ENCODE measurements around the gene TOMM34.

Gene TOMM34

DNA sequence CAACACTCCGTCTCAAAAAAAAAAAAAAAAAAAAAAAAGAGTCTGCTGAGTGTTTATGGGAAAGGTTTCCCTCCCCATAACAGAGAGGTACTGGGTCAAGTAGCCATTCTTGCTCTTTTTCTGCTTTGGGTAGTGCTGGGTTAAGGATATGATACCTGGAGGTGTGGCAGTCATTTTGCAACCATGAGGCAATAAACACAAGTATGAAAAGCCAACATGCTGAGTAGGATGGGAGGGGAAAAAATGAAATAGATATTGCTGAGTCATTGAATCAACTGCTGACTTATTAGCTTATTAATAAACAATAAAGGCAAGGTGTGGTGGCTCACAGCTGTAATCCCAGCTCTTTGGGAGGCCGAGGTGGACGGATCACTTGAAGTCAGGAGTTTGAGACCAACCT is 2.3 kb upstream of the TOMM34 start:
- TF ChIP-seq, protein P1, sequence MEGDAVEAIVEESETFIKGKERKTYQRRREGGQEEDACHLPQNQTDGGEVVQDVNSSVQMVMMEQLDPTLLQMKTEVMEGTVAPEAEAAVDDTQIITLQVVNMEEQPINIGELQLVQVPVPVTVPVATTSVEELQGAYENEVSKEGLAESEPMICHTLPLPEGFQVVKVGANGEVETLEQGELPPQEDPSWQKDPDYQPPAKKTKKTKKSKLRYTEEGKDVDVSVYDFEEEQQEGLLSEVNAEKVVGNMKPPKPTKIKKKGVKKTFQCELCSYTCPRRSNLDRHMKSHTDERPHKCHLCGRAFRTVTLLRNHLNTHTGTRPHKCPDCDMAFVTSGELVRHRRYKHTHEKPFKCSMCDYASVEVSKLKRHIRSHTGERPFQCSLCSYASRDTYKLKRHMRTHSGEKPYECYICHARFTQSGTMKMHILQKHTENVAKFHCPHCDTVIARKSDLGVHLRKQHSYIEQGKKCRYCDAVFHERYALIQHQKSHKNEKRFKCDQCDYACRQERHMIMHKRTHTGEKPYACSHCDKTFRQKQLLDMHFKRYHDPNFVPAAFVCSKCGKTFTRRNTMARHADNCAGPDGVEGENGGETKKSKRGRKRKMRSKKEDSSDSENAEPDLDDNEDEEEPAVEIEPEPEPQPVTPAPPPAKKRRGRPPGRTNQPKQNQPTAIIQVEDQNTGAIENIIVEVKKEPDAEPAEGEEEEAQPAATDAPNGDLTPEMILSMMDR (IDR thresholded peaks at IDR 0.05) = no peak
- Histone ChIP-seq H3K4me3 (no peak overlapping the region), H3K27ac (no peak overlapping the region)
- no peak for DNase-seq (ENCODE audit: low spot score)

DNA sequence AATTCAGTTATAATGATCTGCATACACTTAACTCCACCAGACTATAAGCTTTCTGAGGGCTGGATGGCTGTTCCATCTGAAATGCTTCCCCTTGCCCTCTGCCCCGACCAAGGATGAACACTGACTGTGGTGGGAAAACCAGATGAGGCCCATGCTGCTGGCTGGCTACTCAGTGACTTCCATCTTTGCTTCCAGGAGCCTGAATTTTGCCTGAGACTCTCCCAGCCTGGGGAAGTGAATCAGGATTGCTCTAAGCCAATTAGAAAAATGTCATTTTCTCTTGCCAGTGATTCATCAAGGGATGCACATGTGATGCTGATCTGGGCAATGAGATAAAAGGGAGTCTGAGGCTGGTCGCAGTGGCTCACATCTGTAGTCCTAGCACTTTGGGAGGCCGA is 1.7 kb upstream of the TOMM34 start:
- Histone ChIP-seq H3K4me3 (no peak overlapping the region), H3K27ac (no peak overlapping the region)
- DNase-seq (ENCODE audit: low spot score) = no peak
- TF ChIP-seq, protein P1 (IDR thresholded peaks at IDR 0.05) = no peak

DNA sequence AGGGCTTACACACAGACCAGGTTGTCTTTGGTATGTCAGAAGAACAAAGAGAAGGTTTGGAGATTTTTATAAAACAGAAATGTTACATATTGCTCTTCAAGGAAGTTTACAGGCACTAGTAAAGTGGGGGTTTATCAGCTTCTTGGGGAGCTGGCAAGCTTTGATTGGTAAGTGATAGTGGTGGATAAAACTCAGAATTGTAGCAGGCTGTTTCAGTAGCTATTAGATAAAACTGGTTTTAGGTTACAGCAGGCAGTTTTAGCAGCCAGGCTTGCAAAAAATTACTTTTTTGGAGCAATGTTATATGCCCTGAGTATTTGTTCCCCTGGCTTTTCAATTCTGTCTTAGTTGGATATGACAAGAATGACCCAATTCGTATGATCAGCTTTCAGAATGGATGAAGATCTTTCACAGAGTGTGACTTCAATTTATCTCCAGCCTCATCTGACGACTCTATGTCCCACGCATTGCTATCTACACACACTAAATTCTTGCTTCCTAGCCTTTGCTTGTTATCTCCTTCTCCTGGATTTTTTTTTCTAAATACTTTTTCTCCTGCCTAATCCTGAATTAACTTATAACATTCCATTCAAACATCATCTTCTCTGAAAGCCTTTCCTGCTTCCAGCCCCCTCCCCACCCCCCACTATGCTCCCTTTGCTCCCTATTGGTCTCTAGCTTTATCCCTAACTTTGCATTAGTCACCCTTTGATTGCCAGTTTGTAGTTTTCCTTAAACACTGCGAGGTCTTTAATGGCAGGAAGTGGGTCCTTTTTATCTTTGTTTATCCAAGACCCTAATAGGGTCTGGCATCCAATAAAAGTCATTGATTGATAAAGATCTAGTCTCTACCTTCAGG is 1.0 kb upstream of the TOMM34 start:
- TF ChIP-seq, protein P1 (IDR thresholded peaks at IDR 0.05) = no peak
- H3K27ac ChIP-seq = no peak overlapping the region
- H3K4me3 ChIP-seq = no peak overlapping the region
- DNase-seq (ENCODE audit: low spot score) = no peak

DNA sequence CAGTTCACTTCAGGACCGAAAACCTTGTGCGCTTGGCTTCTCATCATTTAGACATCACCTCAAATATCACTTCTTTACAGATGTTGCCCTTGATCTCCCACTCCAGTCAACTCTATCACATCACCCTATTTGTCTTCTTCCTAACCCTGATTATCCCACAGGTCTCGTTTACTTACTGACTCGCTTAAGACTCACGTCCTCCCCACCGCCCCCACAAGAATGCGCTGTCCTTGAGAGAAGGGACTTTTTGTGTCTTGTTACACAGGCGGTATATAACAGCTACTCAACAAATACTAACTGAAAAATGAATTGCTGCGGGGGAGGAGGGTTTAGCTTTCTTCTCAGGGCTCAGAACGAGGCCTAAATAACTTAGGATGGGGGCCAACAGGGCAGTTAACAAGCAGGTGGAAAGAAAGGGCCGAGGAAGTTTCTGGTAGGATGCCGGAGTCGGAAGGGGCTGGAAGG is 527 bp downstream of the TOMM34 start:
- no peak for DNase-seq (ENCODE audit: low spot score)
- peak overlapping the region; percentile 58 to 91 for H3K27ac ChIP-seq
- TF ChIP-seq, protein P1 (IDR thresholded peaks at IDR 0.05) = no peak
- peak overlapping the region; percentile 95 for H3K4me3 ChIP-seq

DNA sequence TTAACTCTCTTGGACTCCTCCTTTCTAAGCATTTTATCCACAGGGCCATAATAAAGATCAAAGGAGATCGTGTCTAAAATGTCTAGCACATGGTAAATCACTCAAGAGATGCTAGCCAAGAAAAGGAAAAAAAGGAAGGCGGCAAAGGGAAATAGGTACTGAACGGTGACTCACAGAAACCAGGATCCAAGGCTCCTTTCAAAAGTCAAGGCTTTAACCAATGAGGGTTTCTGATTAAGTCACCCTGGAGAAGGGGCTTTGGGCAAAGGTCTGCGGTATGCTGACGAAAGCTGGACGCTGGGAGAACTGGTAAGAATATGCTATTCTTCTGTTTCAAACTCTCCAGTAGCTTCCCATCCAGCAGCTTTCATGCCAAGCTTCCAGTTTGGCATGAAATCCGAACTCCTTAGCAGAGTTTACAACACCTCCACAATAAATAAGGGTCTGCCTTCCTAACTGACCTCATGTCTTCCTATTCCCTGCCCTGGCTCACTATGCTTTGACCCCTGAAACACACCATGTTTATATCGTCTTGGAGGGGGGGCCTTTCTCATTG is 1.0 kb downstream of the TOMM34 start:
- peak overlapping the region; percentile 95 for H3K4me3 ChIP-seq
- peak overlapping the region in 1 of 2 donors; percentile 91 for H3K27ac ChIP-seq
- TF ChIP-seq, protein P1 (IDR thresholded peaks at IDR 0.05) = no peak
- DNase-seq (ENCODE audit: low spot score) = no peak

DNA sequence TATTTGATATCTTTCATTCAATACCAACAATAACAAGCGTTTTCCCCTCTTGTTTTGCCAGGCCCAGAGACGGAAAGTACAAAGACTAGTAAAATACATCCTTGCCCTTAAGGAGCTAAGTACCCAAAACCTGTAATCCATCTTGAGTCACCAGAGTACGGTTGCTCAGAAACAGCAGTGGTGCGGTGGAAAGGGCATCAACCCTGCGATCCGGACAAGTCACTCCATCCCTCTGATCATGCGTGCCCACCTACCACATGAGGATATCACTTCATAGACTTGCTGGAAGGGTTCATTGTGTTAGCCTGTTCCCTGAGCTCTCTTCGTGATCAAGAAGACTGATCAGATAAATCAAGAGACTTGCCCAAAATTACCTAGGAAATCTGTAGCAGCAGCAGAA is 1.9 kb downstream of the TOMM34 start:
- Histone ChIP-seq H3K4me3 (no peak overlapping the region), H3K27ac (no peak overlapping the region)
- no peak for DNase-seq (ENCODE audit: low spot score)
- TF ChIP-seq, protein P1 (IDR thresholded peaks at IDR 0.05) = no peak

DNA sequence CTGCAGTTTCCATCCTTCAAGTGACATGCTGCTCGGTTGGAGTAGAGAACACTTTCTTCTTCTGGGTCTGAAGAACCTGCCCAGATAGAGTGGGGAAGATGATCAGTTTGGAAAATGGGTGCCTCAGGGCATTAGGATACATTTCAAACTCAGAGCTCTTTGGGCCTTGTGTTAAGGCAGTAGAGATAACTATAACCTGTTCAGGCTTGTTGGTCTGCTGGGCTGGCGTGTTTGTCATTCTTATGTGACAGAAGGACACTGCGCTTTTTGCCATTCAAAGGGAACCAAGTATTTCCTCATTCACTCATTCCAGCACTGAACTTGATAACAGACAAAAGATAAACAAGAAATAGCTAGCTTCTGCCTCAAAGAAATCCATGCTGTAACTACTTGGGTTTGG is 3.8 kb downstream of the TOMM34 start:
- no peak for DNase-seq (ENCODE audit: low spot score)
- TF ChIP-seq, protein P1 (IDR thresholded peaks at IDR 0.05) = no peak
- no peak overlapping the region for H3K4me3 ChIP-seq
- H3K27ac ChIP-seq = no peak overlapping the region
